NCI-H146 (cell line): ENCODE results near the gene NFKB2.
A peak's percentile ranks its signal among the peaks of the same experiment; 100 is the strongest.

ENCODE experiments used
- DNase-seq: peaks from one replicate; lab custom pipeline; 2025; lab: John Stamatoyannopoulos, UW

Gene NFKB2

GRCh38 chr10:102394801-102395399 lies 605 bp upstream of the NFKB2 start:
- DNase-seq, result peak; percentile 47

GRCh38 chr10:102396317-102396650 lies 779 bp downstream of the NFKB2 start:
- no peak for DNase-seq

GRCh38 chr10:102396730-102397151 lies 1.2 kb downstream of the NFKB2 start:
- no peak for DNase-seq

- DNase-seq, result no peak
Measured at GRCh38 chr10:102397222-102398171, 2.0 kb downstream of the NFKB2 start.

- DNase-seq, result no peak
Measured at GRCh38 chr10:102398172-102399020, 2.9 kb downstream of the NFKB2 start.

- peak; percentile 83 for DNase-seq
Measured at GRCh38 chr10:102399217-102400021, 3.9 kb downstream of the NFKB2 start.

- peak; percentile 58 for DNase-seq
Measured at GRCh38 chr10:102400076-102400475, 4.6 kb downstream of the NFKB2 start.

GRCh38 chr10:102400598-102401341 lies 5.3 kb downstream of the NFKB2 start:
- no peak for DNase-seq

GRCh38 chr10:102401342-102401654 lies 5.8 kb downstream of the NFKB2 start:
- DNase-seq, result no peak

GRCh38 chr10:102401735-102402511 lies 6.4 kb downstream of the NFKB2 start:
- no peak for DNase-seq

- no peak for DNase-seq
Measured at GRCh38 chr10:102402512-102402896, 7.0 kb downstream of the NFKB2 start.

GRCh38 chr10:102403115-102403514 lies 7.6 kb downstream of the NFKB2 start:
- DNase-seq, result no peak

GRCh38 chr10:102404361-102405107 lies 9.0 kb downstream of the NFKB2 start:
- DNase-seq, result no peak

- DNase-seq, result no peak
Measured at GRCh38 chr10:102405108-102405571, 9.6 kb downstream of the NFKB2 start.

- DNase-seq, result no peak
Measured at GRCh38 chr10:102405632-102406031, 10.1 kb downstream of the NFKB2 start.

GRCh38 chr10:102406815-102407214 lies 11.3 kb downstream of the NFKB2 start:
- DNase-seq, result no peak

- no peak for DNase-seq
Measured at GRCh38 chr10:102407425-102408130, 12.1 kb downstream of the NFKB2 start.

- DNase-seq, result no peak
Measured at GRCh38 chr10:102408131-102408727, 12.7 kb downstream of the NFKB2 start.
